Stimulated activated naive CD8-positive, alpha-beta T cell treated with anti-CD3 and anti-CD28 coated beads, Interleukin-15, Interleukin-2, amounts not matched to agents 100 U/mL and 50 U/mL, for 24 hours (primary cell): Measurements from ENCODE around the gene UAP1L1.
"Not testable (repeated sequence)": the region's sequence is repeated elsewhere in the genome, so short reads cannot be mapped to it uniquely, and the experiment has no call there.

Source experiments
- ATAC-seq: fragments of 150-1000 bp; cut with Tn5 transposase; one replicate; pipeline ENCODE4 v1.10.0; 2021
- DNase-seq: peaks from one replicate; pipeline ENCODE4 v3.0.0; 2021

UAP1L1 gene

GRCh38 chr9:137077010-137077747 lies at the start of gene UAP1L1:
UAP1L1 (plus strand) TSS chr9:137077517; CDS start chr9:137077533, 16 bp downstream.
- ATAC-seq (peak; percentile 71), DNase-seq (peak; percentile 72)

- peak; percentile 76 for DNase-seq
- peak; percentile 35 for ATAC-seq
These were observed 48.9 kb upstream of the UAP1L1 start for GRCh38 chr9:137028263-137029057.

- ATAC-seq: peak; percentile 53
- peak; percentile 90 for DNase-seq
These were observed 48.0 kb upstream of the UAP1L1 start for GRCh38 chr9:137029058-137029936.

- ATAC-seq (no peak), DNase-seq (no peak)
These were observed 47.3 kb upstream of the UAP1L1 start for GRCh38 chr9:137030006-137030405.

- ATAC-seq: no peak
- peak; percentile 64 for DNase-seq
These were observed 46.5 kb upstream of the UAP1L1 start for GRCh38 chr9:137030538-137031527.

GRCh38 chr9:137031904-137032640 lies 45.2 kb upstream of the UAP1L1 start, which contains the start of gene FUT7:
FUT7 (minus strand) TSS chr9:137032088; CDS start chr9:137031991, 97 bp downstream.
- ATAC-seq (no peak), DNase-seq (peak; percentile 35)

- no peak for ATAC-seq
- DNase-seq: peak; percentile 30
These were observed 44.5 kb upstream of the UAP1L1 start for GRCh38 chr9:137032858-137033257.

GRCh38 chr9:137033481-137033880 lies 43.8 kb upstream of the UAP1L1 start:
- not testable (repeated sequence) for ATAC-seq, DNase-seq

GRCh38 chr9:137034039-137034708 lies 43.1 kb upstream of the UAP1L1 start:
- DNase-seq (no peak), ATAC-seq (no peak)

GRCh38 chr9:137034709-137035506 lies 42.4 kb upstream of the UAP1L1 start:
- ATAC-seq (peak; percentile 81), DNase-seq (peak; percentile 93)

- no peak for DNase-seq
- no peak for ATAC-seq
These were observed 41.8 kb upstream of the UAP1L1 start for GRCh38 chr9:137035507-137035834.

- DNase-seq (no peak), ATAC-seq (no peak)
These were observed 41.4 kb upstream of the UAP1L1 start for GRCh38 chr9:137035937-137036336.

GRCh38 chr9:137037035-137037434 lies 40.3 kb upstream of the UAP1L1 start:
- no peak for ATAC-seq
- no peak for DNase-seq

GRCh38 chr9:137037483-137037882 lies 39.8 kb upstream of the UAP1L1 start:
- no peak for DNase-seq
- ATAC-seq: no peak

- ATAC-seq: no peak
- DNase-seq: no peak
These were observed 38.4 kb upstream of the UAP1L1 start for GRCh38 chr9:137038916-137039315.

GRCh38 chr9:137039611-137040366 lies 37.5 kb upstream of the UAP1L1 start:
- no peak for ATAC-seq

GRCh38 chr9:137040568-137040967 lies 36.7 kb upstream of the UAP1L1 start:
- DNase-seq (no peak), ATAC-seq (no peak)

More at GRCh38 chr9:137039611-137040366, 37.5 kb upstream of the UAP1L1 start:
- DNase-seq: no peak

- no peak for DNase-seq
- ATAC-seq: no peak
These were observed 36.2 kb upstream of the UAP1L1 start for GRCh38 chr9:137041124-137041523.
